HepG2 (cell line): ENCODE measurements around the gene CADM2. TPM values are rescaled to one million over a fixed set of nuclear protein-coding genes. Genes with fewer than 3 reads are reported as not detected.

Source experiments
- CSRNP1 ChIP-seq: sonication (generic); formaldehyde crosslinking; IDR thresholded peaks from 2 replicates; pipeline ENCODE4 v1.8.1; 2023; ENCODE audit warnings: mild to moderate bottlenecking, missing genetic modification reagents
- DNMT3B ChIP-seq: conservative IDR thresholded peaks from 2 replicates; pipeline ENCODE4 v1.6.1; 2016; ENCODE audit warnings: missing biosample characterization, control low read depth
- HDAC6 ChIP-seq: fragments of 200-600 bp; sonication (generic); IDR thresholded peaks from 2 replicates; pipeline ENCODE4 v1.7.0; 2017; ENCODE audit warnings: mild to moderate bottlenecking, antibody characterized with exemption, low read length, low read depth
- HES4 ChIP-seq: sonication (generic); formaldehyde crosslinking; IDR thresholded peaks from 2 replicates; pipeline ENCODE4 v1.9.0; 2021; ENCODE audit warnings: mild to moderate bottlenecking, missing genetic modification reagents, borderline replicate concordance
- HOMEZ ChIP-seq: IDR thresholded peaks from 2 replicates; pipeline ENCODE4 v1.6.1; 2016; ENCODE audit warnings: low read depth
- NAIF1 ChIP-seq: sonication (generic); formaldehyde crosslinking; IDR thresholded peaks from 2 replicates; pipeline ENCODE4 v1.5.0; 2020; ENCODE audit warnings: mild to moderate bottlenecking, missing genetic modification reagents, borderline replicate concordance
- NR2F1 ChIP-seq, 2 experiments: fragments of 450-650 bp in 1 of 2; formaldehyde crosslinking in 1 of 2; IDR thresholded peaks; 2 replicates each; pipeline versions ENCODE4 v1.5.0 to v1.6.1; 2016 to 2020; ENCODE audit warnings: mild to moderate bottlenecking in 1 of 2, missing compliant biosample characterization in 1 of 2, missing genetic modification reagents in 1 of 2, moderate library complexity in 1 of 2
- THAP9 ChIP-seq: sonication (generic); formaldehyde crosslinking; IDR thresholded peaks from 2 replicates; pipeline ENCODE4; 2020; ENCODE audit warnings: missing genetic modification reagents, mild to moderate bottlenecking, borderline replicate concordance
- ZMAT5 ChIP-seq: sonication (generic); formaldehyde crosslinking; IDR thresholded peaks from 2 replicates; pipeline ENCODE4 v1.5.0; 2020; ENCODE audit warnings: mild to moderate bottlenecking, low read depth, missing genetic modification reagents, borderline replicate concordance
- ZNF274 ChIP-seq: sonication (generic); formaldehyde crosslinking; IDR thresholded peaks from 2 replicates; pipeline ENCODE4 v1.5.1; 2020; ENCODE audit warnings: mild to moderate bottlenecking, missing genetic modification reagents
- ZNF414 ChIP-seq: sonication (generic); formaldehyde crosslinking; IDR thresholded peaks from 2 replicates; pipeline ENCODE4 v1.5.0; 2020; ENCODE audit warnings: missing genetic modification reagents
- ZNF446 ChIP-seq: sonication (generic); formaldehyde crosslinking; IDR thresholded peaks from 2 replicates; pipeline ENCODE4 v1.5.0; 2020; ENCODE audit warnings: mild to moderate bottlenecking, missing genetic modification reagents
- ZNF83 ChIP-seq: sonication (generic); formaldehyde crosslinking; IDR thresholded peaks from 2 replicates; pipeline ENCODE4 v1.4.0; 2020; ENCODE audit warnings: missing genetic modification reagents, mild to moderate bottlenecking, borderline replicate concordance
- polyA plus RNA-seq, 8 experiments: library from polyadenylated mRNA; depleted of rRNA in 3 of 8; stranded (reverse) in 7 of 8; unstranded in 1 of 8; fragments of >200 nt; fragmentation: Illumina TruSeq in 4 of 8; extraction: Trizol in 4 of 8; gene quantifications; 2 replicates each; pipeline versions ENCODE4 v1.2.1 to v1.2.3, GENCODE V29; 2011 to 2016; ENCODE audit warnings: low read depth in 4 of 8, missing spikeins in 1 of 8, mixed read lengths in 1 of 8; ENCODE audit not compliant: insufficient read depth in 1 of 8
- total RNA-seq, 5 experiments: library from RNA; depleted of rRNA; stranded (reverse); fragments of >200 nt; fragmentation: Illumina TruSeq; extraction: Trizol; gene quantifications; 2 replicates each; pipeline ENCODE4 v1.2.3, GENCODE V29; 2016; ENCODE audit warnings: low read depth in 1 of 5

Gene CADM2
- total and polyA plus RNA-seq, 2 of the 13 experiments (the other 11 are each of a cell fraction or from before 2014, with no cell fraction given) = not detected

- TF ChIP-seq HDAC6 (no peak), ZNF446 (CRISPR knock-in tag) (no peak), ZMAT5 (CRISPR knock-in tag) (no peak), NR2F1 (CRISPR knock-in tag; IDR thresholded peaks at IDR 0.05) (no peak), ZNF83 (CRISPR knock-in tag) (no peak), CSRNP1 (CRISPR knock-in tag) (no peak), ZNF414 (CRISPR knock-in tag) (no peak), THAP9 (CRISPR knock-in tag) (no peak), NAIF1 (CRISPR knock-in tag) (no peak), ZNF274 (CRISPR knock-in tag) (no peak), HOMEZ (CRISPR knock-in tag) (no peak), HES4 (no peak), DNMT3B (no peak)
Observed at GRCh38 chr3:84960581-84960980, 1.8 kb downstream of the CADM2 start (continued).
